IMR-90 (cell line): ENCODE results near the gene ISCU.

Source experiments
- BHLHE40 ChIP-seq: fragments of 150-350 bp; IDR thresholded peaks from 2 replicates; pipeline ENCODE4 v1.6.1; 2016; ENCODE audit warnings: mild to moderate bottlenecking, low read depth, low read length
- CEBPB ChIP-seq: IDR thresholded peaks from 2 replicates; pipeline ENCODE4 v1.6.1; 2012; ENCODE audit warnings: low read depth, low read length, improper control_type of control experiment
- FOS ChIP-seq: fragments of 150-350 bp; IDR thresholded peaks from 2 replicates; pipeline ENCODE4 v1.6.1; 2016; ENCODE audit warnings: low read depth, low read length
- MXI1 ChIP-seq: IDR thresholded peaks from 2 replicates; pipeline ENCODE4 v1.6.1; 2012; ENCODE audit warnings: low read depth, mild to moderate bottlenecking, low read length, moderate library complexity, borderline replicate concordance
- NFE2L2 ChIP-seq: fragments of 150-350 bp; IDR thresholded peaks from 2 replicates; pipeline ENCODE4 v1.6.1; 2016; ENCODE audit warnings: low read depth, mild to moderate bottlenecking, low read length
- POLR2A ChIP-seq: IDR thresholded peaks from 2 replicates; pipeline ENCODE4 v1.6.1; 2012; ENCODE audit warnings: mild to moderate bottlenecking, low read depth, low read length
- RAD21 ChIP-seq: IDR thresholded peaks from 2 replicates; pipeline ENCODE4 v1.6.1; 2012; ENCODE audit warnings: low read length, improper control_type of control experiment
- RCOR1 ChIP-seq: IDR thresholded peaks from 2 replicates; pipeline ENCODE4 v1.6.1; 2012; ENCODE audit warnings: mild to moderate bottlenecking, low read length, improper control_type of control experiment; ENCODE audit not compliant: insufficient replicate concordance
- RFX5 ChIP-seq: IDR thresholded peaks from 2 replicates; pipeline ENCODE4 v1.8.0; 2012; ENCODE audit warnings: low read depth, mild to moderate bottlenecking, low read length, moderate library complexity
- TF ChIP-seq, protein P1 (sequence below): conservative IDR thresholded peaks from 2 replicates; pipeline ENCODE4 v1.5.1; 2012; ENCODE audit warnings: mild to moderate bottlenecking, low read depth, low read length, improper control_type of control experiment
- TF ChIP-seq, protein P2 (sequence below): fragments of 150-350 bp; IDR thresholded peaks from 2 replicates; pipeline ENCODE4 v1.6.1; 2016; ENCODE audit warnings: low read depth, mild to moderate bottlenecking, low read length, moderate library complexity, borderline replicate concordance
- TF ChIP-seq, protein P3 (sequence below): fragments of 150-350 bp; IDR thresholded peaks from 2 replicates; pipeline ENCODE4 v1.6.1; 2017; ENCODE audit warnings: mild to moderate bottlenecking, antibody characterized with exemption, low read length, low read depth

DNA sequence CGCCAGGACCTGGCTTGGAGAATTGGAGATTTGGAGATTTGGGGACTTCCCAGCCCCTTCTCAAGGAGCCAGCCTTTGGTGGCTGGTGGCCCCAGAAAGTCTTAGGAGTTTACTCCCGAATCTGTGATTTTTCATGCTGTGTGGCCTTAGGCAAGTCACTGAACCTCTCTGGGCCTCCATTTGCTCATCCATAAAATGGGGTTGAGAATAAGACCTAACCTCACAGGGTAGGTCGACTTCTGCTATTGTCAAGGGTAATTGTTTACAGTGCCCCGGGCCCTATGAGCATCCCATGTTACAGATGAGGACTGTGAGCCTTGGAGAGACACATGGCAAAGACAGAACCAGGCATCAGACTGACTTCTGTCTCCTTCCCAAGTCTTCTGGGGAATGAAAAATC is 51.6 kb downstream of the ISCU start:
- TF ChIP-seq BHLHE40: no peak
- TF ChIP-seq, protein P1, sequence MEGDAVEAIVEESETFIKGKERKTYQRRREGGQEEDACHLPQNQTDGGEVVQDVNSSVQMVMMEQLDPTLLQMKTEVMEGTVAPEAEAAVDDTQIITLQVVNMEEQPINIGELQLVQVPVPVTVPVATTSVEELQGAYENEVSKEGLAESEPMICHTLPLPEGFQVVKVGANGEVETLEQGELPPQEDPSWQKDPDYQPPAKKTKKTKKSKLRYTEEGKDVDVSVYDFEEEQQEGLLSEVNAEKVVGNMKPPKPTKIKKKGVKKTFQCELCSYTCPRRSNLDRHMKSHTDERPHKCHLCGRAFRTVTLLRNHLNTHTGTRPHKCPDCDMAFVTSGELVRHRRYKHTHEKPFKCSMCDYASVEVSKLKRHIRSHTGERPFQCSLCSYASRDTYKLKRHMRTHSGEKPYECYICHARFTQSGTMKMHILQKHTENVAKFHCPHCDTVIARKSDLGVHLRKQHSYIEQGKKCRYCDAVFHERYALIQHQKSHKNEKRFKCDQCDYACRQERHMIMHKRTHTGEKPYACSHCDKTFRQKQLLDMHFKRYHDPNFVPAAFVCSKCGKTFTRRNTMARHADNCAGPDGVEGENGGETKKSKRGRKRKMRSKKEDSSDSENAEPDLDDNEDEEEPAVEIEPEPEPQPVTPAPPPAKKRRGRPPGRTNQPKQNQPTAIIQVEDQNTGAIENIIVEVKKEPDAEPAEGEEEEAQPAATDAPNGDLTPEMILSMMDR: no peak
- TF ChIP-seq, protein P2, sequence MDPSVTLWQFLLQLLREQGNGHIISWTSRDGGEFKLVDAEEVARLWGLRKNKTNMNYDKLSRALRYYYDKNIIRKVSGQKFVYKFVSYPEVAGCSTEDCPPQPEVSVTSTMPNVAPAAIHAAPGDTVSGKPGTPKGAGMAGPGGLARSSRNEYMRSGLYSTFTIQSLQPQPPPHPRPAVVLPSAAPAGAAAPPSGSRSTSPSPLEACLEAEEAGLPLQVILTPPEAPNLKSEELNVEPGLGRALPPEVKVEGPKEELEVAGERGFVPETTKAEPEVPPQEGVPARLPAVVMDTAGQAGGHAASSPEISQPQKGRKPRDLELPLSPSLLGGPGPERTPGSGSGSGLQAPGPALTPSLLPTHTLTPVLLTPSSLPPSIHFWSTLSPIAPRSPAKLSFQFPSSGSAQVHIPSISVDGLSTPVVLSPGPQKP: no peak
- TF ChIP-seq POLR2A: no peak
- no peak for TF ChIP-seq RFX5
- TF ChIP-seq RAD21: no peak
- no peak for TF ChIP-seq CEBPB
- TF ChIP-seq, protein P3, sequence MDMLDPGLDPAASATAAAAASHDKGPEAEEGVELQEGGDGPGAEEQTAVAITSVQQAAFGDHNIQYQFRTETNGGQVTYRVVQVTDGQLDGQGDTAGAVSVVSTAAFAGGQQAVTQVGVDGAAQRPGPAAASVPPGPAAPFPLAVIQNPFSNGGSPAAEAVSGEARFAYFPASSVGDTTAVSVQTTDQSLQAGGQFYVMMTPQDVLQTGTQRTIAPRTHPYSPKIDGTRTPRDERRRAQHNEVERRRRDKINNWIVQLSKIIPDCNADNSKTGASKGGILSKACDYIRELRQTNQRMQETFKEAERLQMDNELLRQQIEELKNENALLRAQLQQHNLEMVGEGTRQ: no peak
- no peak for TF ChIP-seq MXI1
- TF ChIP-seq RCOR1: no peak
- TF ChIP-seq FOS: no peak
- TF ChIP-seq NFE2L2: no peak
